ENCODE results near the gene FIBCD1.

The FIBCD1 gene

DNA sequence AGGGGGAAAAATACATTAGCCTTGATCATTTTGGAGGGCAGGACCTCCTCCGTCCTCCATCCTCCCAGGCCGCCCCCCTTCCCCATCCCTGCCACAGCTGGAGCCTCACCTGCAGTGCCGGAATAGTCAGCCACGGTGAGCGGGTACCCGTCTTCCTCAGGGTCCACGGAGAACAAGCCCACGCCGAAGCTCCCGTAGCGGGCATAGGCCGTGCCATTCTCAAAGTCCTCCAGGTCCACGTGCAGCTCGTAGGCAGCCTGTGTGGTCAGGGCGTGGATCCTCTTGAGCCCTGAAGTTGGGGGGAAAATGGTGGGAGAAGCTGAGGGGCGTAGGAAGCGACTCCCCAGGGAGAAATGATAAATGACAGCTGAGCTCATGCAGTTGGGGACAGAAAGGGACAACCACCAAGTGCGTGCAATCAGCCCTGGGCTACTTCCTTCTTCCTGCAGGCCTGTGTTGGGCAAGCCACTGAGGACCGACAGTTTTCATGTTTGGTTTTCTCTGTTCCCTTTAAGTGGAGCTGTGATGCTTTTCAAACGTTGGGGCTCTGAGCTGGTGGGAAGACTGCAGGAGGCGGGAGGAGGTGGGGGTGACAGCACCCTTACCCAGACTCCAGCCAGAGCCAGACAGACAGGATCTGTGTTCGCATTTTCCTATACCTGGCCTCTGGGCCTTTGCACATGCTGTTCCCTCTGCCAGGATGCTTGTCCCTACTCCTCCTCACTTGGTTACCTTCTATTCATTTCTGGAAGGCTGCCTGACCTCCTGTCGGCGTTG, 33.7 kb downstream of the FIBCD1 start:
- no peak for DNase-seq

DNA sequence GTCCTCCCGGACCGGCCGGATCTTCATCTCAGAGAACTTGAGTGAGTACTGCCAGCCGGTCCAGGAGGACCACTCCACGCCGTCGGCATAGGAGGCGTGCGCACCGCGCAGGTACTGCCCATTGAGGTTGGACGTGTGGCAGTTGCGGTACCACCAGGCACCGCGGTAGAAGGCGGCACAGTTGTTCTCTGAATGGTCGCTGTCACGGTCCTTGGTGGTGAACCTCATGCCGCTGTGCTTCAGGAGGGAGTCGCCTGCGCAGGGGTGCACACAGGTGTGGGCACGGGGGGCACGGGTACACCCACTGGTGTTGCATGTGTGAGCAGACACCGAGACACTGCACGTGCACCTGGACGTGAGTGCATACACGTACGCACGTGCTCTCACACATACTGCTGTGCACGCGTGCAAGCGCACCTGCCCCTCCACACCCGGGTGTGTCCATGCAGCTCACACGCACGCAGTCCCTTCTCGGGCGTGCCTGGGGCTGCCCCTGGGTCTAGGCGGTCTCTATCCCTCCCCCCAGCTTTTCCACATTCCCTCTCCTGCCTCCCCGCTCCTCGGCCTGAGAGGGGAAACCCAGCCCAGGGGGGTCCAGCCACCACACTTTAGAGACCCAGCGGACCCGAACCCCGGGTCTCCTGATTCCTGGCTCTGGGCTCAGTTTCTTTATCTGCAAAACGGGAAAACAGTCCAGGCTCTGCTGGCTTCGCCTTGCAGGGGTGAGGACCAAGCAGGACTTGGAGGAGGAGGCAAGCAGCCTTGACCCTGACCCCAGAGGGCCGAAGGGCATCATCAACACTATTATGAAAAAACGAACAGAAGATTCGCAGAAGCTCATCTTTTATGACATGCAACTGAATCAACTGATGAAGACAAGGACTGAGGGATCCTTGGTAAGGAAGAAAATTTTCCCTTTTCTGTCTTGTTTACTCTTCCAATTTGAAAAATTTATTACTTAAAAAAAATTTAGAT, 34.7 kb downstream of the FIBCD1 start:
- DNase-seq, result no peak

GRCh38 chr9:130903194-130904069, 35.6 kb downstream of the FIBCD1 start:
- no peak for DNase-seq

DNA sequence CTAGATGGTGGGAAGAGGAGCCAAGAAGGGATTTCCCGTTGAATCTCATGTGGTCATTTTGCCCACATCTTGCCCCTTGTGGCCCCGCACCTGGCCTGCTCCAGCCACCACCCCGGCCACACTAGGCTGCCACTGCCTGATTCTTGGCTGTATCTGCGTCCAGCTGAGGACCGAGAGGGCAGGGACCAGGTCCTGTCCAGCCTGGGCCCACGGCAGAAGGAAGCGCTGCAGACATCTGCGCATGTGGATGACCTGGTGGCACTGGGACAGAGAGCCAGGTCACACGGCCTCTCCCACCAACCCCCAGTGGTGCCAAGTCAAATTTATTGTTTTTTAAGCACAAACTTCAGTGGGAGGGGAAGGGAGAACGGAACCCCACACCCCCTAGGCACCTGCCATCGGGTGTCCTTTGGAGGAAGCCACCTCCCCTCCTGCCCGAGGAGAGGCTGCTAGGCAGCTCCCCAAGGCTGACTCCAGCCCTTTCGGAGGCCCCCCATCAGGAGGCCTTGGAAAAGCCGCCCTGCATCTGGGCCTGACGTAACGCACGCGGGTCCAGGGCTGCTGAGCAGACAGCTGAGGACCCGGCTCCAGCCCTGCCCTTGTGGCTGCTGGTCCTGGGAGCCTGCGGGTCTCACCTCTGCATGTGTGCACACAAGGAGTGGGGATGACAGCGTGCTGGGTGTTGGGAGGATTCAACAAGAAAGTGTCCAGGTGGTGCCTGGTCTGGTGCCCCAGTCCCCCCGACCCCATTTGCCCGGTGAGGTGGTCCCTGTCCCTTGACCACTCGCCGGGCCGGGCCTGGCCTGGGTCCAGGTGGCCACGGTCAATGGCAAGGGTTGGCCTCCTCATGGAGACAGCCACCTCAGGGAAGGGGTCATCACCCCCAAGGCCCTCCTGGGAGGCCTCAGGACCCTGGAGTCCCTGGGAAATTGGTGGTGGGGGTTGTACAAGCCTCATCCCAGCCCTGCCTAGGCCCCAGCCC, 36.6 kb downstream of the FIBCD1 start:
- no peak for DNase-seq

DNA sequence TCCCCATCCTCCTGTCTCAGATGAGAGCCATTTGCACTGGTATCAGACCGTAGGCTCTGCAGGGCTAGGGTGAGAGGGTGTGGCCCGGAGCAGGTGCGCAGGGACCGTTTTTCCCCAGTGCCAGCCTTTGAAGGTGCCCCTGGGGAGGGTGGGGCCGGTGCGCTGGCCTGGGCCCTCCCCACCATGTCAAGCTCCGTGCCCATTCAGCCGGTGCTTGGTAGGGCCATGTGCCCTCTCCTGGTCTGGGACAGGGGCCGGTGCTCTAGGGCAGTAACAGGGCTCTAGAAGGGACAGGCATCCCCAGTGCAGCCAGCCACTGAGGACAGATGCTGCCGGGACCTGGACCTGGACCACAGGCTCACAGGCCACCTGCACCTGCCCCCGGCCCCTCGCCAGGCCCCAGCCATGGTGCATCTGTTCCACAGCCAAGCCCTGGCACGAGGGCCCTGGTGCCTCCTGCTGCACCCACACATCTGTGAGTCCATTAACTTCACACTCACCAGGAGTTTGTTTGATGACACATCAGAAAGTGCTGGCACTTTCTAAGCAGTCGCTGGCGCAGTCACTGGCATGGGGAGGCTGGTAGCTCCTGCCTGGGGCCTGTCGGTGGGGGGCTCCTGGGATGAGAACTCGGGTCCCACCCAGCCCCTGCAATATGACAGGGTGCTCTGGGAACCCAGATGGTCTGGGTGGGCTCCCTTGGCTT, 37.4 kb downstream of the FIBCD1 start:
- no peak for DNase-seq

DNA sequence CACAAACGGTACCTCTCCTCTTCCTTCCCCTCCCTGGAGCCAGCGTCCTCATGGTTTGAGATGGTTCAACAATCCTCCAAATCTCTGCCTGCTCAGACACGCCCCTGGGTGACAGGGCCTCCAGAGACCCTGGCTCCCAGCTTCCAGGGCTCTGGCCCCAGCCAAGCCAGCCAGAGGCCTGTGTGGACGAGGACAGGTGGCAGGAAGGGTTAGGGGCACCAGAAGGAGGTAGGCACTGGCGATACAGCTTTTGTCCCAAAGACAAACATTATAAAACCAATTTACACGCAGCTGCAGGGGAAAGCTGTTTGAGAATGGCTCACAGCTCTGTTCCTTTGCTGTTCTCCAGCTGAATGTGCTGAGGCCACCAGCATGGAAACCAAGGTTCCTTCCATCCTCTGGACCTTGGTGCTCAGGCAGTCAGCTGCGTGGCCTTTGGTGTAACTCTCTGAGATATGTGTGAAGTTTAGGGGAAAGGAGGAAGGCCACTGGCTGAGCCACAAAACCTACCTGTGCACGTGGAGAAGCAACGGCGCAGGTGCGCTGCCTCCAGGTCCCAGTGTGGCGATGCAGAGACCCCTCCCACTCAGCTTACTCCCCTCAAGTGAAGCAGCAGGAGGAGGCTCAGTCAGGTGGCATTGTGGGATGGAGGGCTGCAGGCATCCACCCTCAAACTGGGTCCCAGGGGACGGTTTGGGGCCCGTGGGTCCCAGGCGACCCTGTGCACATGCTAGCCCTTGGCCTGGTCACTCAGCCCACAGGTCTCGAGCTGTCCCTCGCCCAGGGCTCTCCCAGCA, 38.1 kb downstream of the FIBCD1 start:
- DNase-seq, result no peak

DNA sequence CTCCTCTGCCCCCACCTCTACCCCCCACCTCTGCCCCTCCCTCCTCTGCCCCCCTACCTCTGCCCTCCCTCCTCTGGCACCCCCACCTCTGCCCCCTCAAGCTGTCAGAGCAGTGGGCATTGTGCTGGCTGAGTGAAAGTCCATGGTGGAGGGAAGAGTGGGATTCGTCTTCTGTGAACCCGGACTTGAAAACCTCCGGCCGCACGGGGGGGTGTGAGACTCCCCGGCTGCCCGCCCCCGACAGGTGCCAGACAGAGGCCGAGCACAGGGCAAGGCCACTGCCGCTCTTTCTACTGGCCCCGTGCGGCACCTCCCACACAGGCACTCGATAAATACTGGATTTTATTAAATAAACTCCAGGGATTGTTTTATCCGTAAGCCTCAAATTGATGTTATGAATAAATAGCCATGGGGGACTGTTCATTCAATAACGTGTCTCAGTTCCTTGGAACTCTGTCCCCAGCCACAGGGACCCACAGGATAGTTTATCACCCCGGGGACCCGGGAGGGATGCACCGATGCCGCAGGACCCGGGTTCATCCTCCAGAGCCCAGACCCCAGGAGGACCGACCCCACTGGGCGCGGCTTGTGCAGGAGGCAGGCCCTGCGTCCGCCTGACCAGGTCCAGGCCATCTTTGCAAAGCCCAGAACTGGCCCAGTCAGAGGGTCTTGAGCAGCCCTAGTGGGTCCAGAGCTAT, 39.8 kb downstream of the FIBCD1 start:
- DNase-seq, result no peak

DNA sequence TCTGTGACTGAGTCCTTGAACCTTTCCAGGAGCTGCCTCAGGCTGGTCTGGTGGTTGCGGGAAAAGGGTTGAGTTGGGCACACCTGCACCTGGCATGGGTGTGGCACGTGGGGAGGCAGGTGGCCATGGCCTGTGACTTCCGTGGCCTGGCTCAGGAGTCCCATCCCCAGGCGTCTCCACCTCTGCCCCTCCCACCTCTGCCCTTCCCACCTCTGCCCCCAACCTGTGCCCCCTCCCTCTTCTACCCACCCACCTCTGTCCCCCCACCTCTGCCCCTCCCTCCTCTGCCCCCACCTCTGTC, 40.5 kb downstream of the FIBCD1 start:
- DNase-seq, result no peak

- DNase-seq, result peak; percentile 21
These were observed 41.0 kb downstream of the FIBCD1 start for GRCh38 chr9:130897848-130898551.

- DNase-seq, result no peak
These were observed 41.8 kb downstream of the FIBCD1 start for GRCh38 chr9:130897105-130897751.

- DNase-seq, result no peak
These were observed 42.6 kb downstream of the FIBCD1 start, which contains the start of gene QRFP for GRCh38 chr9:130896233-130897014. TSS of gene QRFP (minus strand) at chr9:130896812. CDS start at chr9:130893838, 2,974 bp downstream.

GRCh38 chr9:130895481-130896232, 43.4 kb downstream of the FIBCD1 start:
- DNase-seq, result no peak

DNA sequence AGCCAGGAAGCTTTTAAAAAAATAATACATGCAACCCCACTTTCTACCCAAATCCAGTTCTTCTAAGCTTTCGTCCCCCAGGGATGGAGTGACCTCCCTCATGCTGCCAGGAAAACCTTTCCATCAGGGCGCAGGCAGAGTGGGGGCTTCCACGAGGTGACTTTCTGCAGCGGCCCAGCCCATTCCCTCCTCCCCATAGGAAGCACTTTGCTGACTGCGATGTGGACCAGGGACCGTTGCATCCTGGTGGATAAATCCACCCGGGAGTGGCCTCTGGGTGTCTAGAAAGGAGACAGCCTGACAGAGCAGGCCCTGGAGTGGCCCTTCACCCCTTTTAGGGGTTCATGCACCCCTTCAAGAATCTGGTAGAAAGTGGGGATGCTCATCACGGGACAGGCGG, 44.0 kb downstream of the FIBCD1 start:
- DNase-seq, result no peak

DNA sequence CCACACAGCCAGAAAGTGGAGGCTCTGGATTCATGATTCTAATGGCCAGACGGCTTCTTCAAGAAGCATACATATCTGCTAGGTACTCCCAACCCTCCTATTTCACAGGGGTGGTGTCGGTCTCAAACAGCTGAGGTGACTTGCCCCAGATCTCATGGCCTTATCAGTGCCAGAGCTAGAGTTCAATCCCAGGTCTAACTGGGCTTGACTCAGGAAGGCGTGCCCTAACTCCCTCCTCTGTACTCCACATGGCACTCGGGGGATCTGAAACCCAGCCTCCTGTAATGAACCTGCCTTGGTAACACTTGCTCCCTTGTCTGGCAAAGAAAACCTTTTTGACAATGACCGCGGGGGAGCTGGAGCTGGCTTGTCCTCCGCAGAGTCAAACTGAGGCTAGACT, 44.5 kb downstream of the FIBCD1 start:
- DNase-seq, result no peak

- DNase-seq, result no peak
These were observed 45.5 kb downstream of the FIBCD1 start for GRCh38 chr9:130893341-130894101.
